Measurements from ENCODE around the gene IQCE. TPM values are rescaled to one million over a fixed set of nuclear protein-coding genes. Genes with fewer than 3 reads are reported as not detected.
A peak's percentile ranks its signal among the peaks of the same experiment; 100 is the strongest.

IQCE gene
- total RNA-seq, 4 donors from 2014 or later: 6.6 to 14.3 (median 12.8) TPM

DNA sequence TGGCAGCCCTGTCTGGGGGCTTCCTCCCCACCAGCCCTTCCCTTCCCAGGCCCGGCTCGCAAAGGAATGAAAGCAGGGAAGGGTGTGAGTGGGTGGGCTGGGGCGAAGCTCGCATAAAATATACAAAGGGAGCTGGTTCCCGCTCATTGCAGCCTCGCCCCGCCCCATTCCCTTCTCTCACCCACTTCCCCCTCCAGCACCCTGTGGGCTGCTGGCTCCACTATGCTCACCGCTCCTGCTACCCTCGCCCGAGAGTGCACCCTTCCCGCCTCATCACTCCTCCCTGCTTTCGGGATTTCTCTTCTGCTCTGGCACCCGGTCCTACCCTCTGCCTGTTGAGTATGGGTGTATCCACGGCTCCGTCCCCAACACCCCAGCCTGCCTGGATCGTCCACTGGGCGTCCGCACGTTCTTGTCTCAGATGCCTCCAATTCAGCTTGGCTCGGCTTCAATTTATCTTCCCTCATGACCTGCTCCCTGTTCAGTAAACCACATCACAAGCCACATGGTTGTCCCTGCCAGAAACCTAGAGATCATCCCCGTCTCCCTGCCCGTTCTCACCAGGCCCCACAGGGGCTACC, 58.6 kb downstream of the IQCE start:
- TF ChIP-seq, protein P1, sequence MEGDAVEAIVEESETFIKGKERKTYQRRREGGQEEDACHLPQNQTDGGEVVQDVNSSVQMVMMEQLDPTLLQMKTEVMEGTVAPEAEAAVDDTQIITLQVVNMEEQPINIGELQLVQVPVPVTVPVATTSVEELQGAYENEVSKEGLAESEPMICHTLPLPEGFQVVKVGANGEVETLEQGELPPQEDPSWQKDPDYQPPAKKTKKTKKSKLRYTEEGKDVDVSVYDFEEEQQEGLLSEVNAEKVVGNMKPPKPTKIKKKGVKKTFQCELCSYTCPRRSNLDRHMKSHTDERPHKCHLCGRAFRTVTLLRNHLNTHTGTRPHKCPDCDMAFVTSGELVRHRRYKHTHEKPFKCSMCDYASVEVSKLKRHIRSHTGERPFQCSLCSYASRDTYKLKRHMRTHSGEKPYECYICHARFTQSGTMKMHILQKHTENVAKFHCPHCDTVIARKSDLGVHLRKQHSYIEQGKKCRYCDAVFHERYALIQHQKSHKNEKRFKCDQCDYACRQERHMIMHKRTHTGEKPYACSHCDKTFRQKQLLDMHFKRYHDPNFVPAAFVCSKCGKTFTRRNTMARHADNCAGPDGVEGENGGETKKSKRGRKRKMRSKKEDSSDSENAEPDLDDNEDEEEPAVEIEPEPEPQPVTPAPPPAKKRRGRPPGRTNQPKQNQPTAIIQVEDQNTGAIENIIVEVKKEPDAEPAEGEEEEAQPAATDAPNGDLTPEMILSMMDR (IDR thresholded peaks at IDR 0.05): no peak
- ATAC-seq (ENCODE audit: low FRiP score) (no peak), DNase-seq (ENCODE audit: low spot score) (no peak)

DNA sequence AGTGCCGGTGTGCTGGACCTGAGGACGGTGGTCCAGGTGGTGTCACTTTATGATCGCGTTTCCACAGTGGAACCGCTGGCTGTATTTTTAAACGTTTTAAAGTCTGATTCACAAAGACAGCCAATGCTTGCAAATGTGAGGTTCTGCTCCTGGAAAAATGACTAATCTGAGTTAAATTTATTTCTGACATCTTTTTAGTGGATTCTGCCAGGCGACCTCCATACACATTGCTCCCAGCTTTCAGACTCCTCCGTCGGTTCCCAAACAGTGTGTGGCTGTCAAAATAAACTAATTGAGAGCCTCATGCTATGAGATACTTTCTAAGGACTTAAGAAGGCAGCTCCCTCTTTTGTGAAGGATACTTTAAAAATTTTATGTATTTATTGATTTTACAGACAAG, 60.3 kb downstream of the IQCE start:
- DNase-seq (ENCODE audit: low spot score) (no peak), ATAC-seq (ENCODE audit: low FRiP score) (no peak)
- TF ChIP-seq, protein P1 (IDR thresholded peaks at IDR 0.05): no peak

DNA sequence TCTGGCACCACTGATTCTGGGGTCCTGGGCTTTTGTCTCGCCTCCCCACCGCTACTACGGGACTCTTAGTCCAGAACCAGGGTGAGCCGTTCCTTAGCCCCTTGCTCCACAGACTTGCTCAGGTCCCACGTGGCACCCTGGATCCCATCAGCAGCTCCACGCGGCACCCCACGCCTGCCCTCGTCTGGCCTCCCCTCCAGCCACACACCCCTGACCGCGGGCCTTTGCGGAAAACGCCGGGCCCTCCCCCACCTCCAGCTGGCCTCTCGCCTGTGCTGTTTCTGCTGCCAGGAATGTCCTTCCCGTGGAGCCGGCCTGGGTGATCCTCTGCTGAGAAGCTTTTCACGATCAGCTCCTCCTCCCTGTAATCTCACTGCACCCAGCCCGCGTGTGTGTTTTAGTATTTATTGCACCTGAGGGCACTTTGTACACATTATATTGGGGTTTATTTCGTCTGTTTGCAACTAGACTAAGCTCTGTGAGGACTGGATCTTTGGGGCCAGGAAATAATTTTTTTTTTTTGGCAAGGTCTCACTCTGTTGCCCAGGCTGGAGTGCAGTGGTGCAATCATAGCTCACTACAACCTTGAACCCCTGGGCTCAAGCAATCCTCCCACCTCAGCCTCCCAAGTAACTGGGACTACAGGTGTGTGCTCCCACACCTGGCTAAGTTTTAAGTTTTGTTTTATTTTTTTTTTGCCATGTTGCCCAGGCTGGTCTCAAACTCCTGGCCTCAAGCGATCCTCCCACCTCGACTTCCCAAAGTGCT, 62.5 kb downstream of the IQCE start:
- DNase-seq (ENCODE audit: low spot score) (no peak), ATAC-seq (ENCODE audit: low FRiP score) (peak; percentile 29)
- TF ChIP-seq, protein P1 (IDR thresholded peaks at IDR 0.05): no peak

DNA sequence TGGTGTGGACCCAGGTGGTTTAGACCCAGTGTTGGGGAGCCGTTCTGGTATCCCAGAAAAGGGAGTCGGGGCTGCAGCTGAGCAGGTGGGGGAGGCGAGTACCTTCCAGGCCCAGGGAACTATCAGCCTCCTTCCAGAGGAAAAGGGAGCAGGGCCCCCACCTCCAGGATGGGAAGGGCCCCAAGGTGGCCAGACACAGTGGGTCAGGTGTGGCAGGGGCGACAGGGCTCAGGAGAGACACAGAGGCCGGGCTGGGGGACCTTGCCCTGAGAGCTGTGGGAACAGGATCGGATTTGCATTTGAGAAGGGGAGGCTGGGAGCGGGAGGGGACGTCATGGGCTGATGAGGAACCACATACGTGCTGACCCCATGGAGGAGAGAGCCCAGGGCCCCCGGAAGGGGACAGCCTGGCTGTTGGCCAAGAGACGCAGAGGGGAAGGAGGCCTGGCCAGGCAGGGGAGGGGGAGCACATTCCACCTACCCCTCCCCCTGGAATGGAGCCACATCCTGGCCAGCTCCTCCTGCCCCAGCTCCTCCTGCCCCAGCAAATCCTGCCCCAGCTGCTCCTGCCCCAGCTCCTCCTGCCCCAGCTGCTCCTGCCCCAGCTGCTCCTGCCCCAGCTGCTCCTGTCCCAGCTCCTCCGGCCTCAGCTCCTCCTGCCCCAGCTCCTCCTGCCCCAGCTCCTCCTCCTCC, 63.3 kb downstream of the IQCE start:
- no peak for ATAC-seq (ENCODE audit: low FRiP score)
- TF ChIP-seq, protein P1 (IDR thresholded peaks at IDR 0.05): no peak
- no peak for DNase-seq (ENCODE audit: low spot score)

DNA sequence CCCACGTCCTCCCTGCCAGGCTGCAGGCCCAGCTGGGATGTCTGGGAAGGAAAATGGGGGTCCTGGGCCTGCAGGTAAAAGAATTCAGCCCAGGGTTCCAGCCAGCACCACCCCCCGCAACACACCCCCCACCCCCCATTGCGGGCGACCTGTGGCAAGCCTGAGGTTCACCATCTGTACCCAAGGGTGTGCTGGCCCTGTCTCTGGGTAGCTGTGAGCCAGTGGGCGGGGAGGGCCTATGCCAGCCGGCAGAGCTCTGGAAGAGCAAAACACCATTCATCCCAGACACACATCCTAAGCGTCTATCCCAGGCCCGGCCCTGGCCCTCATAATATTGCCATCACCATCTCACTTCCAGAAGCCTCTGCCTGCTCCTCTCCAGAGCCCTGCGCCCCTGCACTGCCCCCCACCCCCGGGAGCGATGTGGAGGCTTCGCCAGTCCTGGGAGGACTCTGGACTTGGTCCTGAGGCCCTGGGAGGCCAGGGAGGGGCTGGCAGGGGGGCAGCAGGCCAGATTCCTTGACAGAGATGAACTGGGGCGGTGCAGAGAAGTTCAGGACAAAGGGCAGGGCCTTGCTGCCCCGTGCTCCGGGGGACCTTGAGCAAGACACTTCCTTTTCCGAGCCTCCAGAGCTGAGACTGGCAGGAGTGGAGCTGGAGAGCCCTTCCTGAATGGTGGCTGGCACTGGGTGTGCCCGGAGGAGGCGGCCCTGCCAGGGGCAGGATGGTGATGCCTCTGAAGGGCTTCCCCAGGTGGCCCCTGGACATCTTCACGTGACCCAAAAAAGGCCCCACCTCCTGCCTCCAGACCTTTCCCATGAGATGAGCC, 64.3 kb downstream of the IQCE start:
- TF ChIP-seq, protein P1 (IDR thresholded peaks at IDR 0.05): no peak
- ATAC-seq (ENCODE audit: low FRiP score) (peak; percentile 39), DNase-seq (ENCODE audit: low spot score) (no peak)

DNA sequence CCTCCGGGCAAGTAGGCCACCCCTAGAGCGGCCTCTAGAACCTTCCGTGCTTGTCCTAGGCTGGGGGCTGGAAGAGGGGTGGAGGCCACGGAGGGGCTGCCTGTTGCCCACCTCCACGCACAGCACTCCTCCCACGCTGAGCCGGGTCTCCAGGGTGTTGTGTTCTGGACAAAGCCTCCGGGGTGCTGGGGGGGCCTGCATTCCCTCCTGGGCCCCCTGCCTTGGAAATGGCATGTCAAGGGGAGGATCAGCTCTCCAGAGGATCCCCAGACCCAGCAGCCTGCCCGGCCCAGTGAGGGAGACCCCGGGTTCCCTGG, 64.9 kb downstream of the IQCE start:
- ATAC-seq (ENCODE audit: low FRiP score): no peak
- DNase-seq (ENCODE audit: low spot score): no peak
- TF ChIP-seq, protein P1 (IDR thresholded peaks at IDR 0.05): no peak

Data from omental fat pad (tissue), 4 donors.